ENCODE measurements around the gene MXD4. TPM values are rescaled to one million over a fixed set of nuclear protein-coding genes. Genes with fewer than 3 reads are reported as not detected.
"Not testable (repeated sequence)": the region's sequence is repeated elsewhere in the genome, so short reads cannot be mapped to it uniquely, and the experiment has no call there.

MXD4 gene
- total RNA-seq, 2 experiments from 2014 or later: 5.9 to 6.9 TPM

GRCh38 chr4:2243681-2244380 is 18.1 kb downstream of the MXD4 start:
- Mint-ChIP-seq H3K4me1 (ENCODE audit: low read depth) (peaks cover 42% of the 10 kb centered on the region), H3K27ac (peak overlapping the region; percentile 11), H3K27me3 (ENCODE audit: low read depth) (peaks cover 4% of the 10 kb centered on the region), H3K36me3 (ENCODE audit: low read depth) (peaks cover 18% of the 10 kb centered on the region), H3K9me3 (ENCODE audit: insufficient read depth) (no peaks in the 10 kb centered on the region), H3K4me3 (no peak overlapping the region)
- POLR2A ChIA-PET: interaction anchor here (0.6 to 1.2 kb wide), 2 partner anchors 15 to 1464 kb away, joined by 3 to 4 read pairs; no protein-coding TSS in a partner anchor
- DNase-seq: peak; percentile 31
- ATAC-seq: no peak
- CTCF ChIA-PET: interaction anchor here (1.4 to 1.6 kb wide), 2 partner anchors 19 to 24 kb away, joined by 5 read pairs; no protein-coding TSS in a partner anchor

- peak within 1 kb of the TSS; percentile 95 for H3K4me3 Mint-ChIP-seq
- peaks cover 33% of the 10 kb centered on the region for H3K36me3 Mint-ChIP-seq (ENCODE audit: low read depth)
- ChIA-PET POLR2A (interaction anchor here (0.6 to 3.1 kb wide), 23 partner anchors 9 to 733 kb away, joined by 3 to 27 read pairs (median 4); partner anchors contain the start of genes MXD4 and RNF4), CTCF (interaction anchor here (0.9 to 4.6 kb wide), 15 partner anchors 9 to 227 kb away, joined by 3 to 43 read pairs (median 3); partner anchors contain the start of genes CFAP99, MXD4 and RNF4)
- peak; percentile 92 for ATAC-seq
- DNase-seq: peak; percentile 99
- H3K4me1 Mint-ChIP-seq (ENCODE audit: low read depth): peaks cover 60% of the 10 kb centered on the region
- H3K9me3 Mint-ChIP-seq (ENCODE audit: insufficient read depth): no peaks in the 10 kb centered on the region
- H3K27me3 Mint-ChIP-seq (ENCODE audit: low read depth): peaks cover 4% of the 10 kb centered on the region
- H3K27ac Mint-ChIP-seq: peak within 1 kb of the TSS; percentile 93
These were observed 20.2 kb downstream of the MXD4 start, which contains the start of the genes HAUS3 and POLN for GRCh38 chr4:2241410-2242353. HAUS3 (minus strand) TSS chr4:2242121; CDS start chr4:2240946, 1,175 bp downstream. POLN (minus strand) TSS chr4:2242121; CDS start chr4:2229231, 12,890 bp downstream.

- H3K27ac Mint-ChIP-seq: peak overlapping the region; percentile 93
- H3K4me3 Mint-ChIP-seq: peak overlapping the region; percentile 95
- POLR2A ChIA-PET: interaction anchor here (0.6 to 3.1 kb wide), 13 partner anchors 10 to 529 kb away, joined by 3 to 27 read pairs (median 5); partner anchors contain the start of genes MXD4, RNF4 and SLBP
- peak; percentile 21 for DNase-seq
- no peak for ATAC-seq
- CTCF ChIA-PET: interaction anchor here (0.9 to 4.6 kb wide), 12 partner anchors 14 to 222 kb away, joined by 3 to 43 read pairs (median 4); partner anchors contain the start of genes CFAP99 and MXD4
- H3K4me1 Mint-ChIP-seq (ENCODE audit: low read depth): peaks cover 63% of the 10 kb centered on the region
- no peaks in the 10 kb centered on the region for H3K9me3 Mint-ChIP-seq (ENCODE audit: insufficient read depth)
- H3K36me3 Mint-ChIP-seq (ENCODE audit: low read depth): peaks cover 36% of the 10 kb centered on the region
- H3K27me3 Mint-ChIP-seq (ENCODE audit: low read depth): peaks cover 4% of the 10 kb centered on the region
These were observed 20.9 kb downstream of the MXD4 start for GRCh38 chr4:2241003-2241402.

GRCh38 chr4:2236944-2237666 is 24.8 kb downstream of the MXD4 start:
- Mint-ChIP-seq H3K4me3 (no peak overlapping the region), H3K27me3 (ENCODE audit: low read depth) (no peaks in the 10 kb centered on the region), H3K4me1 (ENCODE audit: low read depth) (peaks cover 49% of the 10 kb centered on the region), H3K27ac (peak overlapping the region; percentile 51), H3K9me3 (ENCODE audit: insufficient read depth) (no peaks in the 10 kb centered on the region), H3K36me3 (ENCODE audit: low read depth) (peaks cover 67% of the 10 kb centered on the region)
- ATAC-seq (no peak), DNase-seq (no peak)
- ChIA-PET POLR2A (interaction anchor here (1.1 to 1.3 kb wide), 2 partner anchors 21 to 231 kb away, joined by 3 to 4 read pairs; partner anchors contain the start of gene RNF4), CTCF (interaction anchor here (1.3 to 2.6 kb wide), 4 partner anchors 10 to 176 kb away, joined by 3 to 18 read pairs (median 4); no protein-coding TSS in a partner anchor)

- DNase-seq (no peak), ATAC-seq (no peak)
- Mint-ChIP-seq H3K9me3 (ENCODE audit: insufficient read depth) (no peaks in the 10 kb centered on the region), H3K36me3 (ENCODE audit: low read depth) (peaks cover 47% of the 10 kb centered on the region), H3K27me3 (ENCODE audit: low read depth) (no peaks in the 10 kb centered on the region), H3K4me3 (no peak overlapping the region), H3K4me1 (ENCODE audit: low read depth) (peaks cover 20% of the 10 kb centered on the region), H3K27ac (no peak overlapping the region)
- CTCF ChIA-PET: interaction anchor here (1.2 to 3.5 kb wide), 3 partner anchors 8 to 123 kb away, joined by 3 to 24 read pairs (median 4); no protein-coding TSS in a partner anchor
- POLR2A ChIA-PET: no interaction called here
These were observed 30.8 kb downstream of the MXD4 start for GRCh38 chr4:2231082-2231481.

- ChIA-PET CTCF (interaction anchor here (1.8 kb wide), 1 partner anchor 14 kb away, joined by 7 read pairs; no protein-coding TSS in a partner anchor), POLR2A (interaction anchor here (0.7 kb wide), 1 partner anchor 327 kb away, joined by 3 read pairs; no protein-coding TSS in a partner anchor)
These were observed 35.6 kb downstream of the MXD4 start for GRCh38 chr4:2226261-2226660.

GRCh38 chr4:2222838-2223237 is 39.1 kb downstream of the MXD4 start:
- H3K27ac Mint-ChIP-seq: no peak overlapping the region

More at GRCh38 chr4:2226261-2226660, 35.6 kb downstream of the MXD4 start:
- peaks cover 11% of the 10 kb centered on the region for H3K4me1 Mint-ChIP-seq (ENCODE audit: low read depth)
- DNase-seq (no peak), ATAC-seq (no peak)
- H3K4me3 Mint-ChIP-seq: no peak overlapping the region
- H3K9me3 Mint-ChIP-seq (ENCODE audit: insufficient read depth): no peaks in the 10 kb centered on the region
- H3K27me3 Mint-ChIP-seq (ENCODE audit: low read depth): no peaks in the 10 kb centered on the region
- no peak overlapping the region for H3K27ac Mint-ChIP-seq
- peaks cover 20% of the 10 kb centered on the region for H3K36me3 Mint-ChIP-seq (ENCODE audit: low read depth)

GRCh38 chr4:2221378-2221777 is 40.5 kb downstream of the MXD4 start:
- H3K27ac Mint-ChIP-seq; H3K9me3 Mint-ChIP-seq (ENCODE audit: insufficient read depth); H3K27me3 Mint-ChIP-seq (ENCODE audit: low read depth); ATAC-seq; DNase-seq; POLR2A ChIA-PET; H3K36me3 Mint-ChIP-seq (ENCODE audit: low read depth); H3K4me3 Mint-ChIP-seq: not testable (repeated sequence)
- H3K4me1 Mint-ChIP-seq (ENCODE audit: low read depth): peaks cover 12% of the 10 kb centered on the region
- CTCF ChIA-PET: interaction anchor here (1.0 to 5.5 kb wide), 12 partner anchors 9 to 264 kb away, joined by 4 to 43 read pairs (median 14); partner anchors contain the start of genes CFAP99, HAUS3, POLN and RNF4

More at GRCh38 chr4:2222838-2223237, 39.1 kb downstream of the MXD4 start:
- DNase-seq (no peak), ATAC-seq (no peak)
- ChIA-PET POLR2A (no interaction called here), CTCF (interaction anchor here (1.2 to 5.5 kb wide), 2 partner anchors 17 to 131 kb away, joined by 3 to 43 read pairs; partner anchors contain the start of genes HAUS3 and POLN)
- H3K27me3 Mint-ChIP-seq (ENCODE audit: low read depth): no peaks in the 10 kb centered on the region
- peaks cover 7% of the 10 kb centered on the region for H3K36me3 Mint-ChIP-seq (ENCODE audit: low read depth)
- H3K4me3 Mint-ChIP-seq: no peak overlapping the region
- H3K9me3 Mint-ChIP-seq (ENCODE audit: insufficient read depth): no peaks in the 10 kb centered on the region
- H3K4me1 Mint-ChIP-seq (ENCODE audit: low read depth): peaks cover 13% of the 10 kb centered on the region

GRCh38 chr4:2220016-2220630 is 41.8 kb downstream of the MXD4 start:
- Mint-ChIP-seq H3K4me1 (ENCODE audit: low read depth) (peaks cover 12% of the 10 kb centered on the region), H3K27me3 (ENCODE audit: low read depth) (no peaks in the 10 kb centered on the region), H3K9me3 (ENCODE audit: insufficient read depth) (no peaks in the 10 kb centered on the region), H3K36me3 (ENCODE audit: low read depth) (peaks cover 4% of the 10 kb centered on the region), H3K27ac (no peak overlapping the region), H3K4me3 (no peak overlapping the region)
- ATAC-seq: peak; percentile 90
- ChIA-PET CTCF (interaction anchor here (0.6 to 5.5 kb wide), 37 partner anchors 8 to 477 kb away, joined by 3 to 43 read pairs (median 6); partner anchors contain the start of genes CFAP99, HAUS3, MXD4 and POLN), POLR2A (interaction anchor here (0.8 to 1.1 kb wide), 4 partner anchors 21 to 249 kb away, joined by 3 to 6 read pairs (median 4); partner anchors contain the start of genes HAUS3, POLN and RNF4)
- peak; percentile 85 for DNase-seq

GRCh38 chr4:2219233-2219760 is 42.6 kb downstream of the MXD4 start:
- H3K27me3 Mint-ChIP-seq (ENCODE audit: low read depth): no peaks in the 10 kb centered on the region
- no peak for ATAC-seq
- H3K9me3 Mint-ChIP-seq (ENCODE audit: insufficient read depth): no peaks in the 10 kb centered on the region
- no peak for DNase-seq
- H3K36me3 Mint-ChIP-seq (ENCODE audit: low read depth): peaks cover 4% of the 10 kb centered on the region
- H3K4me1 Mint-ChIP-seq (ENCODE audit: low read depth): peaks cover 12% of the 10 kb centered on the region
- ChIA-PET CTCF (interaction anchor here (0.6 to 5.5 kb wide), 34 partner anchors 8 to 316 kb away, joined by 3 to 43 read pairs (median 6); partner anchors contain the start of genes HAUS3, MXD4, POLN and RNF4), POLR2A (interaction anchor here (1.1 kb wide), 1 partner anchor 21 kb away, joined by 5 read pairs; no protein-coding TSS in a partner anchor)
- H3K4me3 Mint-ChIP-seq: no peak overlapping the region
- no peak overlapping the region for H3K27ac Mint-ChIP-seq
